OCI-M2 (cell line): Measurements from ENCODE around the gene TALDO1.

Experiments
- DNase-seq: peaks from one replicate; lab custom pipeline; 2025; ENCODE audit not compliant: unreplicated experiment; lab: John Stamatoyannopoulos, UW

Gene TALDO1

GRCh38 chr11:786235-787083, 39.2 kb downstream of the TALDO1 start:
- no peak for DNase-seq

GRCh38 chr11:787084-787675, 39.9 kb downstream of the TALDO1 start:
- no peak for DNase-seq

GRCh38 chr11:788009-788640, 40.9 kb downstream of the TALDO1 start:
- DNase-seq: no peak

GRCh38 chr11:788953-789940, 42.0 kb downstream of the TALDO1 start:
- no peak for DNase-seq

- no peak for DNase-seq
Measured at GRCh38 chr11:789943-790342, 42.7 kb downstream of the TALDO1 start, which contains the start of gene CEND1. Gene CEND1 (minus strand): TSS chr11:790090. CDS start chr11:788576, 1,514 bp downstream.

GRCh38 chr11:790721-791564, 43.7 kb downstream of the TALDO1 start:
- no peak for DNase-seq

- DNase-seq: no peak
Measured at GRCh38 chr11:791658-792534, 44.6 kb downstream of the TALDO1 start.

- no peak for DNase-seq
Measured at GRCh38 chr11:792535-792821, 45.2 kb downstream of the TALDO1 start.

GRCh38 chr11:792873-793272, 45.6 kb downstream of the TALDO1 start:
- DNase-seq: no peak

- DNase-seq: no peak
Measured at GRCh38 chr11:793556-793955, 46.3 kb downstream of the TALDO1 start.

GRCh38 chr11:794013-794765, 46.9 kb downstream of the TALDO1 start:
- DNase-seq: no peak

GRCh38 chr11:794766-795633, 47.7 kb downstream of the TALDO1 start:
- DNase-seq: no peak

- no peak for DNase-seq
Measured at GRCh38 chr11:795634-796564, 48.6 kb downstream of the TALDO1 start.

GRCh38 chr11:796565-797295, 49.5 kb downstream of the TALDO1 start:
- no peak for DNase-seq

- DNase-seq: no peak
Measured at GRCh38 chr11:797296-798092, 50.2 kb downstream of the TALDO1 start.
